Keratinocyte (primary cell): ENCODE results near the gene MTSS2.

Source experiments
- CTCF ChIP-seq, 3 experiments: IDR thresholded peaks in 1 of 3; conservative IDR thresholded peaks in 1 of 3; optimal IDR thresholded peaks in 1 of 3; 2 replicates in 2 of 3; 3 replicates in 1 of 3; pipeline versions ENCODE3 to v1.5.1; 2011; ENCODE audit warnings: low read length in 3 of 3, mild to moderate bottlenecking in 3 of 3, moderate library complexity in 2 of 3, control low read depth in 1 of 3, inconsistent platforms in 1 of 3; ENCODE audit not compliant: insufficient read depth in 2 of 3; ENCODE audit errors: extremely low read depth in 1 of 3
- EZH2 ChIP-seq: IDR thresholded peaks from one replicate; pipeline ENCODE4 v1.6.1; 2012; ENCODE audit warnings: inconsistent platforms, mild to moderate bottlenecking, low read length, moderate library complexity

GRCh38 chr16:70659546-70659945 lies 26.3 kb downstream of the MTSS2 start:
- TF ChIP-seq CTCF (optimal IDR thresholded peaks at IDR 0.05 in 1 of 3, IDR thresholded peaks at IDR 0.05 in 1 of 3, conservative IDR thresholded peaks at IDR 0.05 in 1 of 3; ENCODE audit: extremely low read depth in 1 of 3, insufficient read depth in 2 of 3, low read length in 3 of 3) = no peak
- TF ChIP-seq EZH2 = no peak
